ENCODE data around the gene ADGRB2. TPM values are rescaled to one million over a fixed set of nuclear protein-coding genes. Genes with fewer than 3 reads are reported as not detected.

ADGRB2 gene, protein sequence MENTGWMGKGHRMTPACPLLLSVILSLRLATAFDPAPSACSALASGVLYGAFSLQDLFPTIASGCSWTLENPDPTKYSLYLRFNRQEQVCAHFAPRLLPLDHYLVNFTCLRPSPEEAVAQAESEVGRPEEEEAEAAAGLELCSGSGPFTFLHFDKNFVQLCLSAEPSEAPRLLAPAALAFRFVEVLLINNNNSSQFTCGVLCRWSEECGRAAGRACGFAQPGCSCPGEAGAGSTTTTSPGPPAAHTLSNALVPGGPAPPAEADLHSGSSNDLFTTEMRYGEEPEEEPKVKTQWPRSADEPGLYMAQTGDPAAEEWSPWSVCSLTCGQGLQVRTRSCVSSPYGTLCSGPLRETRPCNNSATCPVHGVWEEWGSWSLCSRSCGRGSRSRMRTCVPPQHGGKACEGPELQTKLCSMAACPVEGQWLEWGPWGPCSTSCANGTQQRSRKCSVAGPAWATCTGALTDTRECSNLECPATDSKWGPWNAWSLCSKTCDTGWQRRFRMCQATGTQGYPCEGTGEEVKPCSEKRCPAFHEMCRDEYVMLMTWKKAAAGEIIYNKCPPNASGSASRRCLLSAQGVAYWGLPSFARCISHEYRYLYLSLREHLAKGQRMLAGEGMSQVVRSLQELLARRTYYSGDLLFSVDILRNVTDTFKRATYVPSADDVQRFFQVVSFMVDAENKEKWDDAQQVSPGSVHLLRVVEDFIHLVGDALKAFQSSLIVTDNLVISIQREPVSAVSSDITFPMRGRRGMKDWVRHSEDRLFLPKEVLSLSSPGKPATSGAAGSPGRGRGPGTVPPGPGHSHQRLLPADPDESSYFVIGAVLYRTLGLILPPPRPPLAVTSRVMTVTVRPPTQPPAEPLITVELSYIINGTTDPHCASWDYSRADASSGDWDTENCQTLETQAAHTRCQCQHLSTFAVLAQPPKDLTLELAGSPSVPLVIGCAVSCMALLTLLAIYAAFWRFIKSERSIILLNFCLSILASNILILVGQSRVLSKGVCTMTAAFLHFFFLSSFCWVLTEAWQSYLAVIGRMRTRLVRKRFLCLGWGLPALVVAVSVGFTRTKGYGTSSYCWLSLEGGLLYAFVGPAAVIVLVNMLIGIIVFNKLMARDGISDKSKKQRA (N-terminal part only)
- total RNA-seq = 2.5 and 3.9 TPM in 2 replicates

GRCh38 chr1:31764312-31765040, at the start of gene ADGRB2:
Gene ADGRB2, minus strand, starts transcription at chr1:31764340. Its CDS starts 7,119 bp downstream, at chr1:31757221.

DNA sequence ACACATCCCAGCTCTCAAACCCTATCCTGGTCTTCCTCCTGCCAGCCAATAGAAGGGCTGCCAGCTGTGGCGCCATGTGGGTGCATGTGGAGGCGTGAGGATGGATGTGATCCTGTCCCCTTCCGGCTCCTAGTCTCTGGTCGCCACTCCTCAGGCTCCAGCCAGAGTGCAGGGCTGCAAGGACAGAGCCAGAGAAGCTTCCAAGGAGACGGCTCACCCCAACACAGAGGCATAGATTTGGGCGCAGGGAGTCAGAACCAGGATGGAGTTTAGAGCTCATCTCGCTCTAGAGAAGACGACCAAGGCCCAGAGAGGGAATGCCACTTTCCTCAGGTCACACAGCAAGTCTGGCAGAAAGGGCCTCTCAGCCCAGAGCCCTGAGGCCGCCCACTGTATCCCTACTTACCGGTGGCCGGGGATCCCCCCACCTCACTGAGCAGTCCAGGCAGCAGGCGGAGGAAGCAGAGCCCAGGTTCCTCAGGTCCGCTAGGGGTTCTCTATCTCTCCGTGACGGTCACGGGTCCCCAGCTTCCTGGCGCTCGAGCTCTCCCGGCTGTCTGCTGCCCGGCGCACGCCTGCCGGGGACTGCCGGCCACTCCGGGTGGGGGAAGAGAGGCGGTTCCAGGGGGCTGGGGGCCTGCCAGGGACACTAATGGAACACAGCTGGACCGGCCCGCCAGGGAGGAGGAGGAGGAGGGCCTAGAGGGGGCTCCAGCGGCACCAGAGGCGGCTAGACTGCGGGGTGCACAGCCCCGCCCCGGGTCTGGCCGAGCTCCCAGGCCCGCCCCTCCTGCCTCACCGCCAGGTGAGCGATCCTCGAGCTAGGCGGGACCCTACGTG, 60.5 kb downstream of the ADGRB2 start, which contains the start of gene COL16A1:
COL16A1 (minus strand) TSS at position 587 of the 840 bp plus-strand sequence. CDS start 1,824 bp downstream, outside the sequence.

Other genes with a start within 250 kb of the ADGRB2 start
- gene TINAGL1, start 187.8 kb downstream of the ADGRB2 start, total RNA-seq = 24.0 and 28.0 TPM in 2 replicates
- gene HCRTR1, start 146.7 kb downstream of the ADGRB2 start, total RNA-seq = not detected in 2 replicates
- 59.2 and 64.5 TPM in 2 replicates for gene PEF1, start 119.5 kb downstream of the ADGRB2 start, total RNA-seq
- gene COL16A1, start 60.3 kb downstream of the ADGRB2 start, total RNA-seq = 50.2 and 100 TPM in 2 replicates
- gene SPOCD1, start 51.7 kb upstream of the ADGRB2 start, total RNA-seq = 9.6 and 23.2 TPM in 2 replicates
- gene PTP4A2, start 174.0 kb upstream of the ADGRB2 start, total RNA-seq = 278 and 307 TPM in 2 replicates
- gene KHDRBS1, start 249.5 kb upstream of the ADGRB2 start, total RNA-seq = 37.9 and 43.7 TPM in 2 replicates

Data from cardiac atrium fibroblast (primary cell).